Sigmoid colon (tissue), 7 donors: ENCODE measurements around the gene SBNO2. TPM values are rescaled to one million over a fixed set of nuclear protein-coding genes. Genes with fewer than 3 reads are reported as not detected.

Source experiments
- DNase-seq: peaks from one replicate; pipeline ENCODE4 v3.0.0-alpha.2; 2019
- H3K27ac ChIP-seq, 4 donors: fragments of 200-600 bp; sonication (generic); one replicate each; pipeline ENCODE4 v1.5.1; 2016 to 2019; ENCODE audit warnings: mild to moderate bottlenecking in 1 of 4
- H3K27me3 ChIP-seq, 3 donors: fragments of 200-600 bp; sonication (generic); one replicate each; pipeline ENCODE4 v1.5.1; 2019; ENCODE audit warnings: mild to moderate bottlenecking in 1 of 3
- H3K36me3 ChIP-seq, 4 donors: fragments of 200-600 bp; sonication (generic); one replicate each; pipeline ENCODE4 v1.5.1; 2016 to 2019
- H3K4me1 ChIP-seq, 4 donors: fragments of 200-600 bp; sonication (generic); one replicate each; pipeline ENCODE4 v1.5.1; 2017 to 2019
- H3K4me3 ChIP-seq, 4 donors: fragments of 200-600 bp; sonication (generic); one replicate each; pipeline ENCODE4 v1.5.1; 2017 to 2019; ENCODE audit warnings: mild to moderate bottlenecking in 2 of 4, moderate library complexity in 1 of 4
- H3K9me3 ChIP-seq, 4 donors: fragments of 200-600 bp in 3 of 4; sonication (generic) in 3 of 4; one replicate each; pipeline versions ENCODE4 v1.5.1 to v1.6.1; 2013 to 2019
- CTCF ChIP-seq, 4 experiments: fragments of 450-650 bp in 3 of 4; fragments of 200-600 bp in 1 of 4; IDR thresholded peaks; one replicate each; pipeline ENCODE4 v1.5.1; 2016 to 2019; ENCODE audit warnings: antibody characterized with exemption in 4 of 4, mild to moderate bottlenecking in 3 of 4, moderate library complexity in 2 of 4
- EP300 ChIP-seq, 4 donors: sonication (generic); formaldehyde crosslinking; IDR thresholded peaks; one replicate each; pipeline ENCODE4 v1.6.1; 2017; ENCODE audit warnings: antibody characterized with exemption in 4 of 4
- POLR2A ChIP-seq, 2 donors: fragments of 450-650 bp; IDR thresholded peaks; one replicate each; pipeline ENCODE4 v1.6.1; 2016; ENCODE audit warnings: antibody characterized with exemption in 2 of 2, mild to moderate bottlenecking in 2 of 2, moderate library complexity in 2 of 2
- POLR2AphosphoS5 ChIP-seq, 4 donors: sonication (generic); formaldehyde crosslinking; IDR thresholded peaks; one replicate each; pipeline ENCODE4 v1.6.1; 2017; ENCODE audit warnings: antibody characterized with exemption in 4 of 4
- WGBS, 2 donors: extraction: QIAGEN DNeasy Blood & Tissue Kit; methylation state at CpG; one replicate each; pipeline ENCODE4 v1.1.7; 2013; 5-methylcytosine and 5-hydroxymethylcytosine counted together
- intact Hi-C: fragments of 100-400 bp; cut with DNase I; formaldehyde crosslinking; loops from one replicate; pipeline ENCODE4 v1.15.1; 2023
- polyA plus RNA-seq, 3 donors: library from polyadenylated mRNA; stranded (reverse); fragments of 200-250 nt; gene quantifications; one replicate each; pipeline ENCODE4 v1.2.3, GENCODE V29; 2013
- total RNA-seq, 4 donors: library from RNA; depleted of rRNA; stranded (reverse); fragments of >200 nt; gene quantifications; one replicate each; pipeline ENCODE4 v1.1.0, GENCODE V29; 2016
- donor health status: healthy with polysubstance abuse.
- donor health status: Bipolar disorder and iron deficiency.
- donor health status: healthy.

The SBNO2 gene
- total and polyA plus RNA-seq, 7 donors: 6.8 to 91.9 (median 14.8) TPM

GRCh38 chr19:1072371-1073015 is 101.6 kb downstream of the SBNO2 start:
- no peak for DNase-seq
- 51 to 84% methylated on average over 11 of the region's 11 CpGs for WGBS, 2 donors
- intact Hi-C loops: no loop called here
- Histone ChIP-seq H3K9me3 (no peaks in the 10 kb centered on the region), H3K36me3 (no peaks in the 10 kb centered on the region), H3K27ac (no peak overlapping the region), H3K27me3 (peaks cover 21 to 54% (median 42%) of the 10 kb centered on the region in 3 donors), H3K4me3 (no peak overlapping the region), H3K4me1 (peaks cover 0 to 18% (median 9%) of the 10 kb centered on the region in 4 donors)
- no peak for TF ChIP-seq POLR2A (IDR thresholded peaks at IDR 0.05)
- no peak for TF ChIP-seq CTCF (IDR thresholded peaks at IDR 0.05)
- TF ChIP-seq POLR2AphosphoS5 (IDR thresholded peaks at IDR 0.05): no peak

GRCh38 chr19:1070931-1071791 is 102.9 kb downstream of the SBNO2 start:
- no peak overlapping the region for H3K27ac ChIP-seq
- no peaks in the 10 kb centered on the region for H3K36me3 ChIP-seq
- H3K9me3 ChIP-seq: no peaks in the 10 kb centered on the region
- H3K4me1 ChIP-seq: peaks cover 0 to 31% (median 22%) of the 10 kb centered on the region in 4 donors
- WGBS, 2 donors: 12 to 50% methylated on average over 99 of the region's 99 CpGs
- no peak for TF ChIP-seq CTCF (IDR thresholded peaks at IDR 0.05)
- TF ChIP-seq EP300 (IDR thresholded peaks at IDR 0.05): no peak
- TF ChIP-seq POLR2A (IDR thresholded peaks at IDR 0.05): no peak
- TF ChIP-seq POLR2AphosphoS5 (IDR thresholded peaks at IDR 0.05): no peak
- no peak for DNase-seq
- H3K27me3 ChIP-seq: peaks cover 34 to 68% (median 55%) of the 10 kb centered on the region in 3 donors
- peak overlapping the region in 2 of 4 donors; percentile 3 to 6 for H3K4me3 ChIP-seq
- intact Hi-C loops: no loop called here

- no peaks in the 10 kb centered on the region for H3K36me3 ChIP-seq
- TF ChIP-seq POLR2A (IDR thresholded peaks at IDR 0.05) (no peak), POLR2AphosphoS5 (IDR thresholded peaks at IDR 0.05) (no peak), CTCF (IDR thresholded peaks at IDR 0.05) (no peak), EP300 (IDR thresholded peaks at IDR 0.05) (no peak)
- no peak for DNase-seq
- peaks cover 36 to 74% (median 61%) of the 10 kb centered on the region in 3 donors for H3K27me3 ChIP-seq
- intact Hi-C loops: no loop called here
- no peaks in the 10 kb centered on the region for H3K9me3 ChIP-seq
- H3K4me1 ChIP-seq: peaks cover 0 to 38% (median 22%) of the 10 kb centered on the region in 4 donors
- 14 to 50% methylated on average over 21 of the region's 21 CpGs for WGBS, 2 donors
- H3K27ac ChIP-seq: no peak overlapping the region
- H3K4me3 ChIP-seq: no peak overlapping the region
Measured at GRCh38 chr19:1070576-1070930, 103.5 kb downstream of the SBNO2 start.

- peak overlapping the region in 1 of 4 donors; percentile 23 for H3K27ac ChIP-seq
Measured at GRCh38 chr19:1069009-1069779, 104.9 kb downstream of the SBNO2 start.

More at GRCh38 chr19:1069009-1069779, 104.9 kb downstream of the SBNO2 start:
- Histone ChIP-seq H3K9me3 (no peaks in the 10 kb centered on the region), H3K27me3 (peaks cover 42 to 79% (median 75%) of the 10 kb centered on the region in 3 donors), H3K4me3 (peak overlapping the region in 2 of 4 donors; percentile 43 to 45), H3K4me1 (peaks cover 0 to 51% (median 34%) of the 10 kb centered on the region in 4 donors), H3K36me3 (no peaks in the 10 kb centered on the region)
- TF ChIP-seq POLR2A (IDR thresholded peaks at IDR 0.05) (no peak), POLR2AphosphoS5 (IDR thresholded peaks at IDR 0.05) (peak in 1 of 4 donors; percentile 22)
- intact Hi-C loops: no loop called here
- DNase-seq: no peak
- WGBS, 2 donors: 11 to 24% methylated on average over 25 of the region's 25 CpGs
